HEK293 (cell line): ENCODE data around the gene FRMPD4.

ENCODE experiments used
- CTCF ChIA-PET: fragments of 350-600 bp; formaldehyde crosslinking; extraction: SDS; loops from one replicate; lab custom pipeline; 2021; ENCODE audit warnings: antibody characterized with exemption; lab: Yijun Ruan, JAX
- POLR2A ChIA-PET: fragments of 300-600 bp; formaldehyde crosslinking; extraction: SDS; loops from one replicate; lab custom pipeline; 2020; ENCODE audit warnings: antibody characterized with exemption, inconsistent platforms; lab: Yijun Ruan, JAX
- H3K27ac ChIP-seq: fragments of 200-500 bp; sonication (Bioruptor generic); 2 replicates; pipeline ENCODE4 v1.5.1; 2014; ENCODE audit warnings: low read depth, low read length, control low read depth, inconsistent platforms; ENCODE audit errors: extremely low read depth
- H3K36me3 ChIP-seq, 2 experiments: fragments of 200-500 bp in 1 of 2; sonication (Bioruptor generic) in 1 of 2; 1 replicate in 1 of 2; 2 replicates in 1 of 2; pipeline ENCODE4 v1.5.1; 2014 to 2017; ENCODE audit warnings: inconsistent platforms in 2 of 2, low read length in 2 of 2; ENCODE audit not compliant: control insufficient read depth in 2 of 2, insufficient read depth in 1 of 2
- H3K4me1 ChIP-seq: fragments of 200-500 bp; sonication (Bioruptor generic); 2 replicates; pipeline ENCODE4 v1.5.1; 2014; ENCODE audit warnings: mild to moderate bottlenecking, low read length, inconsistent platforms; ENCODE audit not compliant: control insufficient read depth, insufficient read depth
- H3K4me3 ChIP-seq: 2 replicates; pipeline ENCODE4 v1.5.1; 2011; ENCODE audit warnings: low read depth, mild to moderate bottlenecking, control low read depth, low read length, moderate library complexity
- H3K9me3 ChIP-seq: fragments of 200-500 bp; sonication (Bioruptor generic); 2 replicates; pipeline ENCODE4 v1.5.1; 2014; ENCODE audit warnings: low read depth, low read length, inconsistent platforms; ENCODE audit not compliant: control insufficient read depth, insufficient read depth
- BCL6B ChIP-seq: fragments of 450-650 bp; formaldehyde crosslinking; IDR thresholded peaks from 2 replicates; pipeline ENCODE4 v1.5.1; 2017; ENCODE audit warnings: missing biosample characterization, missing genetic modification characterization
- HIC1 ChIP-seq: fragments of 450-650 bp; formaldehyde crosslinking; IDR thresholded peaks from 2 replicates; pipeline ENCODE4 v1.5.1; 2016; ENCODE audit warnings: missing biosample characterization, missing genetic modification characterization
- KLF16 ChIP-seq: fragments of 450-650 bp; formaldehyde crosslinking; IDR thresholded peaks from 2 replicates; pipeline ENCODE4 v1.5.1; 2017; ENCODE audit warnings: missing biosample characterization, missing genetic modification characterization
- MYNN ChIP-seq: fragments of 450-650 bp; formaldehyde crosslinking; IDR thresholded peaks from 2 replicates; pipeline ENCODE4 v1.5.1; 2016; ENCODE audit warnings: missing biosample characterization, missing genetic modification characterization, borderline replicate concordance
- SCRT2 ChIP-seq: fragments of 450-650 bp; formaldehyde crosslinking; IDR thresholded peaks from 2 replicates; pipeline ENCODE4 v1.5.1; 2016; ENCODE audit warnings: missing biosample characterization, missing genetic modification characterization
- WT1 ChIP-seq: fragments of 450-650 bp; formaldehyde crosslinking; IDR thresholded peaks from 2 replicates; pipeline ENCODE4 v1.5.1; 2016; ENCODE audit warnings: missing biosample characterization, missing genetic modification characterization
- YY2 ChIP-seq: fragments of 450-650 bp; formaldehyde crosslinking; IDR thresholded peaks from 2 replicates; pipeline ENCODE4 v1.5.1; 2016; ENCODE audit warnings: missing biosample characterization, missing genetic modification characterization
- ZBTB17 ChIP-seq: fragments of 450-650 bp; formaldehyde crosslinking; IDR thresholded peaks from 2 replicates; pipeline ENCODE4 v1.5.1; 2016; ENCODE audit warnings: missing biosample characterization, missing genetic modification characterization
- ZNF274 ChIP-seq, 2 experiments: fragments of 200-500 bp in 1 of 2; fragments of 450-650 bp in 1 of 2; sonication (Bioruptor generic) in 1 of 2; formaldehyde crosslinking in 1 of 2; IDR thresholded peaks; 2 replicates each; pipeline versions ENCODE4 v1.5.1 to v1.6.1; 2014 to 2016; ENCODE audit warnings: borderline replicate concordance in 1 of 2, inconsistent platforms in 1 of 2, low read length in 1 of 2, missing biosample characterization in 1 of 2, missing genetic modification characterization in 1 of 2
- ZNF324 ChIP-seq: fragments of 450-650 bp; formaldehyde crosslinking; IDR thresholded peaks from 2 replicates; pipeline ENCODE4 v1.5.1; 2016; ENCODE audit warnings: missing biosample characterization, missing genetic modification characterization
- ZNF354C ChIP-seq: fragments of 450-650 bp; formaldehyde crosslinking; IDR thresholded peaks from 2 replicates; pipeline ENCODE4 v1.5.1; 2016; ENCODE audit warnings: missing biosample characterization, missing genetic modification characterization, low read depth, borderline replicate concordance
- ZNF426 ChIP-seq: fragments of 450-650 bp; formaldehyde crosslinking; IDR thresholded peaks from 2 replicates; pipeline ENCODE4 v1.5.1; 2017; ENCODE audit warnings: missing biosample characterization, missing genetic modification characterization, mild to moderate bottlenecking, inconsistent platforms, moderate library complexity
- ZNF433 ChIP-seq: fragments of 450-650 bp; formaldehyde crosslinking; IDR thresholded peaks from 2 replicates; pipeline ENCODE4 v1.5.1; 2016; ENCODE audit warnings: missing biosample characterization, missing genetic modification characterization, low read depth
- ZNF610 ChIP-seq: fragments of 450-650 bp; formaldehyde crosslinking; IDR thresholded peaks from 2 replicates; pipeline ENCODE4 v1.5.1; 2016; ENCODE audit warnings: missing biosample characterization, missing genetic modification characterization, borderline replicate concordance
- ZNF621 ChIP-seq: fragments of 450-650 bp; formaldehyde crosslinking; IDR thresholded peaks from 2 replicates; pipeline ENCODE4 v1.5.1; 2017; ENCODE audit warnings: missing biosample characterization, missing genetic modification characterization
- ZNF629 ChIP-seq: fragments of 450-650 bp; formaldehyde crosslinking; IDR thresholded peaks from 2 replicates; pipeline ENCODE4 v1.5.1; 2017; ENCODE audit warnings: missing biosample characterization, missing genetic modification characterization
- ZNF639 ChIP-seq: fragments of 450-650 bp; formaldehyde crosslinking; IDR thresholded peaks from 2 replicates; pipeline ENCODE4 v1.5.1; 2016; ENCODE audit warnings: missing biosample characterization, missing genetic modification characterization
- ZNF701 ChIP-seq: fragments of 450-650 bp; formaldehyde crosslinking; IDR thresholded peaks from 2 replicates; pipeline ENCODE4 v1.5.1; 2016; ENCODE audit warnings: missing biosample characterization, missing genetic modification characterization
- ZNF768 ChIP-seq: fragments of 450-650 bp; formaldehyde crosslinking; IDR thresholded peaks from 2 replicates; pipeline ENCODE4 v1.5.1; 2018; ENCODE audit warnings: missing biosample characterization, mild to moderate bottlenecking, missing genetic modification characterization
- ZSCAN16 ChIP-seq: fragments of 450-650 bp; formaldehyde crosslinking; IDR thresholded peaks from 2 replicates; pipeline ENCODE4 v1.5.1; 2016; ENCODE audit warnings: missing biosample characterization, missing genetic modification characterization
- TF ChIP-seq, protein P1 (sequence below): fragments of 450-650 bp; formaldehyde crosslinking; IDR thresholded peaks from 2 replicates; pipeline ENCODE4 v1.5.1; 2016; ENCODE audit warnings: missing biosample characterization, missing genetic modification characterization
- TF ChIP-seq, protein P2 (sequence below): fragments of 450-650 bp; formaldehyde crosslinking; optimal IDR thresholded peaks from 2 replicates; pipeline ENCODE3; 2016; ENCODE audit warnings: missing biosample characterization, mild to moderate bottlenecking, missing genetic modification characterization
- TF ChIP-seq, protein P3 (sequence below): fragments of 450-650 bp; formaldehyde crosslinking; IDR thresholded peaks from 2 replicates; pipeline ENCODE4 v1.5.1; 2016; ENCODE audit warnings: missing biosample characterization, missing genetic modification characterization

FRMPD4 gene

GRCh38 chrX:12581546-12581945, 443.3 kb downstream of the FRMPD4 start (continued):
- TF ChIP-seq HIC1 (tag by site-specific recombination) (no peak), ZBTB17 (tag by site-specific recombination) (no peak), ZNF433 (tag by site-specific recombination) (no peak), ZNF324 (no peak), BCL6B (tag by site-specific recombination) (no peak), ZSCAN16 (tag by site-specific recombination) (no peak)
- TF ChIP-seq, protein P1, sequence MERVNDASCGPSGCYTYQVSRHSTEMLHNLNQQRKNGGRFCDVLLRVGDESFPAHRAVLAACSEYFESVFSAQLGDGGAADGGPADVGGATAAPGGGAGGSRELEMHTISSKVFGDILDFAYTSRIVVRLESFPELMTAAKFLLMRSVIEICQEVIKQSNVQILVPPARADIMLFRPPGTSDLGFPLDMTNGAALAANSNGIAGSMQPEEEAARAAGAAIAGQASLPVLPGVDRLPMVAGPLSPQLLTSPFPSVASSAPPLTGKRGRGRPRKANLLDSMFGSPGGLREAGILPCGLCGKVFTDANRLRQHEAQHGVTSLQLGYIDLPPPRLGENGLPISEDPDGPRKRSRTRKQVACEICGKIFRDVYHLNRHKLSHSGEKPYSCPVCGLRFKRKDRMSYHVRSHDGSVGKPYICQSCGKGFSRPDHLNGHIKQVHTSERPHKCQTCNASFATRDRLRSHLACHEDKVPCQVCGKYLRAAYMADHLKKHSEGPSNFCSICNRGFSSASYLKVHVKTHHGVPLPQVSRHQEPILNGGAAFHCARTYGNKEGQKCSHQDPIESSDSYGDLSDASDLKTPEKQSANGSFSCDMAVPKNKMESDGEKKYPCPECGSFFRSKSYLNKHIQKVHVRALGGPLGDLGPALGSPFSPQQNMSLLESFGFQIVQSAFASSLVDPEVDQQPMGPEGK (tag by site-specific recombination): no peak
- TF ChIP-seq, protein P2, sequence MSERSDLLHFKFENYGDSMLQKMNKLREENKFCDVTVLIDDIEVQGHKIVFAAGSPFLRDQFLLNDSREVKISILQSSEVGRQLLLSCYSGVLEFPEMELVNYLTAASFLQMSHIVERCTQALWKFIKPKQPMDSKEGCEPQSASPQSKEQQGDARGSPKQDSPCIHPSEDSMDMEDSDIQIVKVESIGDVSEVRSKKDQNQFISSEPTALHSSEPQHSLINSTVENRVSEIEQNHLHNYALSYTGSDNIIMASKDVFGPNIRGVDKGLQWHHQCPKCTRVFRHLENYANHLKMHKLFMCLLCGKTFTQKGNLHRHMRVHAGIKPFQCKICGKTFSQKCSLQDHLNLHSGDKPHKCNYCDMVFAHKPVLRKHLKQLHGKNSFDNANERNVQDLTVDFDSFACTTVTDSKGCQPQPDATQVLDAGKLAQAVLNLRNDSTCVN (tag by site-specific recombination): no peak

DNA sequence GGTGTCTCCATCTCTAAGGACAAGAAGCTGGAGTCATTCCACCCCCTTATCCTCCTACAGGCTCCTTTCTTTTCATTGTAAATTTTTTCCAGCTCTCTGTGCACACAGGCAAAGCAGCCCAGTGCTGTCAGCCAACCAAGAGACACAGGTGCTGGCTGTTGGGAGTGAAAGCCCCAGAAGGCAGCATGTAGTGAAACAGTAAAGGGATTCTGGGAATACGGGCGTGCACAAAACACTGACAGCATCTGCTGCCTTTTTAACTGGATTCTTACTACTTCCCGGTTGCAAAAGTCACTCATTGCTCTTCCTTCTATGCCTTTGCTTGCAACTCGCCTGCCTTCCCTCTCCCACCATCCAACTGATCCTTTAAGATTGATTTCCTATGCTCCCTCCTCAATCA, 444.4 kb downstream of the FRMPD4 start:
- CTCF ChIA-PET: interaction anchor here (0.7 kb wide), 1 partner anchor 119 kb away, joined by 4 read pairs; no protein-coding TSS in a partner anchor
- H3K4me1 ChIP-seq: no peaks in the 10 kb centered on the region
- H3K36me3 ChIP-seq: no peaks in the 10 kb centered on the region
- H3K27ac ChIP-seq: no peak overlapping the region
- H3K9me3 ChIP-seq: no peaks in the 10 kb centered on the region
- TF ChIP-seq KLF16 (tag by site-specific recombination) (no peak), ZNF354C (tag by site-specific recombination) (no peak), ZNF701 (no peak), ZSCAN16 (tag by site-specific recombination) (no peak), ZNF768 (tag by site-specific recombination) (no peak), ZNF639 (tag by site-specific recombination) (no peak), ZNF426 (tag by site-specific recombination) (no peak), WT1 (no peak), ZNF610 (tag by site-specific recombination) (no peak), SCRT2 (tag by site-specific recombination) (no peak), ZNF621 (tag by site-specific recombination) (no peak), YY2 (tag by site-specific recombination) (no peak), MYNN (no peak), ZNF629 (no peak), ZNF274 (IDR thresholded peaks at IDR 0.05; ENCODE audit: low read length) (no peak), ZNF274 (tag by site-specific recombination; IDR thresholded peaks at IDR 0.05; ENCODE audit: borderline replicate concordance) (no peak)
- TF ChIP-seq, protein P3, sequence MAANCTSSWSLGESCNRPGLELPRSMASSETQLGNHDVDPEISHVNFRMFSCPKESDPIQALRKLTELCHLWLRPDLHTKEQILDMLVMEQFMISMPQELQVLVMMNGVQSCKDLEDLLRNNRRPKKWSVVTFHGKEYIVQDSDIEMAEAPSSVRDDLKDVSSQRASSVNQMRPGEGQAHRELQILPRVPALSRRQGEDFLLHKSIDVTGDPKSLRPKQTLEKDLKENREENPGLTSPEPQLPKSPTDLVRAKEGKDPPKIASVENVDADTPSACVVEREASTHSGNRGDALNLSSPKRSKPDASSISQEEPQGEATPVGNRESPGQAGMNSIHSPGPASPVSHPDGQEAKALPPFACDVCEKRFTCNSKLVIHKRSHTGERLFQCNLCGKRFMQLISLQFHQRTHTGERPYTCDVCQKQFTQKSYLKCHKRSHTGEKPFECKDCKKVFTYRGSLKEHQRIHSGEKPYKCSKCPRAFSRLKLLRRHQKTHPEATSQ: no peak
- H3K4me3 ChIP-seq: no peak overlapping the region
- POLR2A ChIA-PET: no interaction called here
